NCI-H2196 treated with DMSO at 0.1 percent for 48 hours (cell line): ENCODE data around the gene TRMT1.

Experiments
- DNase-seq: peaks from one replicate; lab custom pipeline; 2025; ENCODE audit not compliant: unreplicated experiment; lab: John Stamatoyannopoulos, UW

The TRMT1 gene

GRCh38 chr19:13092606-13093235 lies 23.8 kb downstream of the TRMT1 start:
- DNase-seq: no peak

- DNase-seq: no peak
Measured at GRCh38 chr19:13092158-13092543, 24.4 kb downstream of the TRMT1 start.

- DNase-seq: no peak
Measured at GRCh38 chr19:13091400-13092157, 25.0 kb downstream of the TRMT1 start.

GRCh38 chr19:13090511-13091231 lies 25.9 kb downstream of the TRMT1 start:
- DNase-seq: no peak

GRCh38 chr19:13089857-13090507 lies 26.6 kb downstream of the TRMT1 start:
- DNase-seq: no peak

GRCh38 chr19:13089139-13089856 lies 27.2 kb downstream of the TRMT1 start:
- DNase-seq: no peak

- DNase-seq: no peak
Measured at GRCh38 chr19:13087795-13088537, 28.6 kb downstream of the TRMT1 start.

- no peak for DNase-seq
Measured at GRCh38 chr19:13087295-13087694, 29.2 kb downstream of the TRMT1 start.

- no peak for DNase-seq
Measured at GRCh38 chr19:13086341-13086740, 30.2 kb downstream of the TRMT1 start.

GRCh38 chr19:13085666-13086065 lies 30.9 kb downstream of the TRMT1 start:
- no peak for DNase-seq

- DNase-seq: no peak
Measured at GRCh38 chr19:13083627-13084026, 32.9 kb downstream of the TRMT1 start.

GRCh38 chr19:13083008-13083404 lies 33.5 kb downstream of the TRMT1 start:
- no peak for DNase-seq

GRCh38 chr19:13082192-13083007 lies 34.1 kb downstream of the TRMT1 start:
- DNase-seq: no peak

- DNase-seq: no peak
Measured at GRCh38 chr19:13079542-13079986, 37.0 kb downstream of the TRMT1 start.

GRCh38 chr19:13078897-13079541 lies 37.5 kb downstream of the TRMT1 start:
- no peak for DNase-seq

GRCh38 chr19:13078381-13078780 lies 38.2 kb downstream of the TRMT1 start:
- DNase-seq: no peak

- no peak for DNase-seq
Measured at GRCh38 chr19:13077240-13077639, 39.3 kb downstream of the TRMT1 start.

GRCh38 chr19:13076787-13077186 lies 39.8 kb downstream of the TRMT1 start:
- DNase-seq: no peak

- DNase-seq: no peak
Measured at GRCh38 chr19:13076320-13076719, 40.2 kb downstream of the TRMT1 start.
